K562 (cell line): ENCODE results near the gene MRFAP1.

Source experiments
- CTCF ChIP-seq, 3 experiments: IDR thresholded peaks in 2 of 3; conservative IDR thresholded peaks in 1 of 3; 2 replicates each; pipeline ENCODE4 v1.5.1; 2011 to 2012; ENCODE audit warnings: low read length in 3 of 3, mild to moderate bottlenecking in 3 of 3, control low read depth in 2 of 3, improper control_type of control experiment in 1 of 3, inconsistent platforms in 1 of 3, low read depth in 1 of 3, mixed read lengths in 1 of 3, moderate library complexity in 1 of 3; ENCODE audit not compliant: insufficient read depth in 2 of 3
- KLF6 ChIP-seq: fragments of 250-450 bp; sonication (Bioruptor Pico); IDR thresholded peaks from 2 replicates; pipeline ENCODE4 v1.4.0; 2020; ENCODE audit warnings: mild to moderate bottlenecking, moderate library complexity, borderline replicate concordance
- MAFK ChIP-seq: IDR thresholded peaks from 2 replicates; pipeline ENCODE4 v1.6.1; 2011; ENCODE audit warnings: low read length, improper control_type of control experiment
- MTA3 ChIP-seq: fragments of 450-650 bp; formaldehyde crosslinking; IDR thresholded peaks from 2 replicates; pipeline ENCODE4 v1.6.1; 2017; ENCODE audit warnings: mild to moderate bottlenecking, borderline replicate concordance
- PBX2 ChIP-seq, 2 experiments: IDR thresholded peaks in 1 of 2; conservative IDR thresholded peaks in 1 of 2; 2 replicates each; pipeline ENCODE4 v1.6.1; 2016; ENCODE audit warnings: low read depth in 2 of 2, mild to moderate bottlenecking in 1 of 2, missing compliant biosample characterization in 1 of 2, missing genetic modification characterization in 1 of 2, moderate library complexity in 1 of 2
- POLR2A ChIP-seq: fragments of 450-650 bp; conservative IDR thresholded peaks from 2 replicates; pipeline ENCODE4 v1.6.1; 2016
- POLR3G ChIP-seq: IDR thresholded peaks from 2 replicates; pipeline ENCODE4 v1.6.1; 2011; ENCODE audit not compliant: insufficient read length, insufficient replicate concordance; ENCODE audit errors: extremely low read depth
- YY1 ChIP-seq, 3 experiments: IDR thresholded peaks; 2 replicates each; pipeline ENCODE4 v1.6.1; 2011; ENCODE audit warnings: low read length in 2 of 3, mild to moderate bottlenecking in 2 of 3, moderate library complexity in 2 of 3, borderline replicate concordance in 1 of 3, control low read depth in 1 of 3, low read depth in 1 of 3; ENCODE audit not compliant: insufficient read depth in 3 of 3, insufficient replicate concordance in 2 of 3, control insufficient read depth in 1 of 3, insufficient read length in 1 of 3; ENCODE audit errors: extremely low read depth in 1 of 3
- ZBTB49 ChIP-seq: sonication (generic); formaldehyde crosslinking; IDR thresholded peaks from 2 replicates; pipeline ENCODE4 v1.8.0; 2022; ENCODE audit warnings: missing genetic modification reagents, mild to moderate bottlenecking, borderline replicate concordance
- ZNF639 ChIP-seq, 2 experiments: fragments of 200-800 bp in 1 of 2; sonication (Bioruptor generic) in 1 of 2; sonication (generic) in 1 of 2; formaldehyde crosslinking in 1 of 2; IDR thresholded peaks in 1 of 2; conservative IDR thresholded peaks in 1 of 2; 2 replicates each; pipeline versions ENCODE4 v1.5.0 to v1.6.1; 2016 to 2020; ENCODE audit warnings: missing compliant biosample characterization in 1 of 2, missing genetic modification characterization in 1 of 2, missing genetic modification reagents in 1 of 2

- 0 out of 2 replicates have a peak, but pooled peaks have one; percentile 16 for TF ChIP-seq MTA3
- TF ChIP-seq KLF6 (CRISPR knock-in tag): no peak
- TF ChIP-seq POLR2A: peak; percentile 61; the same call in 1 of the 2 replicates
- TF ChIP-seq MAFK: no peak
- TF ChIP-seq ZNF639 (CRISPR knock-in tag; conservative IDR thresholded peaks at IDR 0.05 in 1 of 2, IDR thresholded peaks at IDR 0.05 in 1 of 2): no peak
- no peak for TF ChIP-seq CTCF (IDR thresholded peaks at IDR 0.05 in 2 of 3, conservative IDR thresholded peaks at IDR 0.05 in 1 of 3; ENCODE audit: insufficient read depth in 2 of 3, low read depth in 1 of 3, low read length in 3 of 3)
- no peak for TF ChIP-seq YY1 (IDR thresholded peaks at IDR 0.05; ENCODE audit: borderline replicate concordance in 1 of 3, control insufficient read depth in 1 of 3, extremely low read depth in 1 of 3, insufficient read depth in 3 of 3, insufficient read length in 1 of 3, insufficient replicate concordance in 2 of 3, low read depth in 1 of 3, low read length in 2 of 3)
- TF ChIP-seq PBX2 (CRISPR knock-in tag; IDR thresholded peaks at IDR 0.05; ENCODE audit: low read depth): no peak
- no peak for TF ChIP-seq PBX2 (tag; conservative IDR thresholded peaks at IDR 0.05; ENCODE audit: low read depth)
- no peak for TF ChIP-seq ZBTB49 (CRISPR knock-in tag)
- TF ChIP-seq POLR3G: no peak
Observed at GRCh38 chr4:6643141-6643847, 2.8 kb downstream of the MRFAP1 start.
